Temporal lobe (tissue), 2 donors: ENCODE measurements around the gene MSH4. TPM values are rescaled to one million over a fixed set of nuclear protein-coding genes. Genes with fewer than 3 reads are reported as not detected.

ENCODE experiments used
- small RNA-seq: library from RNA; depleted of rRNA; stranded (forward); fragments of <200 nt; gene quantifications from one replicate; pipeline ENCODE3, GENCODE V24; 2014; ENCODE audit warnings: low replicate concordance
- total RNA-seq: library from RNA; depleted of rRNA; stranded (reverse); fragments of >200 nt; gene quantifications from one replicate; pipeline ENCODE4 v1.2.3, GENCODE V29; 2014

The MSH4 gene
- total RNA-seq, 1 donor from 2014 or later: 0.98 TPM

Small RNA genes lying within 50 kb of the gene (small RNA-seq; reads per million reads assigned to genes)
- gene SNORD45A (not detected), gene SNORD45B (not detected), gene SNORD45C (not detected)

Other genes starting within 250 kb of the MSH4 start
- gene SLC44A5, start 185.8 kb upstream of the MSH4 start, total RNA-seq: 141 TPM
- 54.8 TPM for gene ACADM, start 72.2 kb upstream of the MSH4 start, total RNA-seq
- gene RABGGTB, start 10.6 kb upstream of the MSH4 start, total RNA-seq: 42.8 TPM
- gene ASB17, start 135.5 kb downstream of the MSH4 start, total RNA-seq: not detected